Panc1 (cell line): ENCODE data around the gene DKK2. TPM values are rescaled to one million over a fixed set of nuclear protein-coding genes. Genes with fewer than 3 reads are reported as not detected.

ENCODE experiments used
- ATAC-seq: fragments of 200-7000 bp; cut with Tn5 transposase; 2 replicates; pipeline ENCODE4 v1.9.1; 2020; ENCODE audit warnings: mild to moderate bottlenecking, moderate library complexity
- BruUV-seq: library from RNA; stranded (reverse); fragments of 400-500 nt; replicated peaks from 2 replicates; lab custom pipeline; 2021; lab: Mats Ljungman, UMichigan
- CTCF ChIA-PET: fragments of 300-600 bp; sonication (Branson Sonifier 250); formaldehyde crosslinking; loops from one replicate; lab custom pipeline; 2022; ENCODE audit warnings: antibody characterized with exemption; lab: Charles Lee
- POLR2A ChIA-PET: fragments of 300-600 bp; sonication (Branson Sonifier 250); formaldehyde crosslinking; loops from one replicate; lab custom pipeline; 2022; ENCODE audit warnings: antibody characterized with exemption; lab: Charles Lee
- DNase-seq: peaks from one replicate; pipeline ENCODE4 v3.0.0-alpha.2; 2010; ENCODE audit warnings: low read depth, low spot score
- H3K27ac ChIP-seq: 2 replicates; pipeline ENCODE4 v1.5.1; 2011; ENCODE audit warnings: mild to moderate bottlenecking, low read length, inconsistent platforms
- H3K27me3 ChIP-seq: fragments of 200-500 bp; sonication (Bioruptor generic); 2 replicates; pipeline ENCODE4 v1.6.0; 2014; ENCODE audit warnings: low read length, inconsistent platforms; ENCODE audit not compliant: control insufficient read depth, insufficient read depth
- H3K36me3 ChIP-seq: fragments of 200-500 bp; sonication (Bioruptor generic); 2 replicates; pipeline ENCODE4 v1.5.1; 2014; ENCODE audit warnings: inconsistent platforms, mild to moderate bottlenecking, low read length, moderate library complexity; ENCODE audit not compliant: control insufficient read depth, insufficient read depth
- H3K4me1 ChIP-seq: 2 replicates; pipeline ENCODE4 v1.5.1; 2011; ENCODE audit warnings: inconsistent platforms, mild to moderate bottlenecking, low read length, moderate library complexity; ENCODE audit not compliant: control insufficient read depth, insufficient read depth
- H3K4me3 ChIP-seq, 2 experiments: 2 replicates each; pipeline ENCODE4 v1.5.1; 2011 to 2012; ENCODE audit warnings: low read depth in 2 of 2, low read length in 2 of 2, mild to moderate bottlenecking in 2 of 2, inconsistent platforms in 1 of 2, moderate library complexity in 1 of 2
- H3K9me3 ChIP-seq: fragments of 200-500 bp; sonication (Bioruptor generic); 2 replicates; pipeline ENCODE4 v1.5.1; 2014; ENCODE audit warnings: low read depth, mild to moderate bottlenecking, inconsistent platforms, low read length, moderate library complexity; ENCODE audit not compliant: control insufficient read depth, insufficient read depth
- CTCF ChIP-seq: fragments of 450-650 bp; IDR thresholded peaks from 2 replicates; pipeline ENCODE4 v1.5.1; 2017; ENCODE audit warnings: mild to moderate bottlenecking
- POLR2AphosphoS5 ChIP-seq: IDR thresholded peaks from 2 replicates; pipeline ENCODE4 v1.6.1; 2012; ENCODE audit warnings: mild to moderate bottlenecking, low read depth, low read length, moderate library complexity
- REST ChIP-seq, 2 experiments: IDR thresholded peaks; 2 replicates each; pipeline ENCODE4 v1.6.1; 2011 to 2012; ENCODE audit warnings: low read depth in 2 of 2, control low read depth in 1 of 2, low read length in 1 of 2, mild to moderate bottlenecking in 1 of 2, moderate library complexity in 1 of 2; ENCODE audit not compliant: insufficient read depth in 1 of 2
- SIN3A ChIP-seq: IDR thresholded peaks from 2 replicates; pipeline ENCODE4 v1.6.1; 2012; ENCODE audit warnings: low read depth, mild to moderate bottlenecking, low read length, moderate library complexity, borderline replicate concordance; ENCODE audit not compliant: insufficient read depth
- TCF7L2 ChIP-seq: IDR thresholded peaks from 2 replicates; pipeline ENCODE4 v1.6.1; 2011; ENCODE audit warnings: mild to moderate bottlenecking, low read depth, low read length, inconsistent platforms
- in situ Hi-C: cut with HindIII; loops from 2 replicates; pipeline ENCODE4 v1.10.0; 2016; ENCODE audit warnings: low sequenced_read_pairs, low pct_unique_long_range_greater_than_20kb
- intact Hi-C: fragments of 100-400 bp; cut with micrococcal nuclease; formaldehyde crosslinking; loops from one replicate; pipeline ENCODE4 v1.10.0; 2022; ENCODE audit not compliant: unreplicated experiment
- total RNA-seq: library from RNA; stranded (reverse); gene quantifications from one replicate; pipeline ENCODE4 v1.2.1, GENCODE V29; 2021; ENCODE audit not compliant: unreplicated experiment

DKK2 gene
- total RNA-seq, 1 experiment from 2014 or later: not detected

GRCh38 chr4:107072836-107073736, 37.0 kb upstream of the DKK2 start:
- BruUV-seq: no TSS peak

GRCh38 chr4:107071108-107071507, 35.0 kb upstream of the DKK2 start:
- Histone ChIP-seq H3K27me3 (no peaks in the 10 kb centered on the region), H3K9me3 (no peaks in the 10 kb centered on the region), H3K36me3 (no peaks in the 10 kb centered on the region), H3K4me3 (no peak overlapping the region), H3K4me1 (no peaks in the 10 kb centered on the region), H3K27ac (no peak overlapping the region)
- in situ Hi-C loops (no loop called here), intact Hi-C loops (no loop called here)
- CTCF ChIA-PET: no interaction called here
- POLR2A ChIA-PET: no interaction called here
- BruUV-seq: no TSS peak
- DNase-seq: no peak
- ATAC-seq: no peak
- TF ChIP-seq SIN3A: no peak
- TF ChIP-seq REST (IDR thresholded peaks at IDR 0.05; ENCODE audit: insufficient read depth in 1 of 2, low read depth in 2 of 2, low read length in 1 of 2): no peak
- TF ChIP-seq CTCF: no peak
- no peak for TF ChIP-seq TCF7L2
- TF ChIP-seq POLR2AphosphoS5: no peak

More at GRCh38 chr4:107072836-107073736, 37.0 kb upstream of the DKK2 start:
- H3K4me1 ChIP-seq: no peaks in the 10 kb centered on the region
- no peaks in the 10 kb centered on the region for H3K27me3 ChIP-seq
- in situ Hi-C loops (no loop called here), intact Hi-C loops (no loop called here)
- DNase-seq (no peak), ATAC-seq (no peak)
- ChIA-PET CTCF (no interaction called here), POLR2A (no interaction called here)
- no peak overlapping the region for H3K27ac ChIP-seq
- H3K9me3 ChIP-seq: no peaks in the 10 kb centered on the region
- no peak overlapping the region for H3K4me3 ChIP-seq
- TF ChIP-seq CTCF (no peak), SIN3A (no peak), POLR2AphosphoS5 (no peak), TCF7L2 (no peak), REST (IDR thresholded peaks at IDR 0.05; ENCODE audit: insufficient read depth in 1 of 2, low read depth in 2 of 2, low read length in 1 of 2) (no peak)
- no peaks in the 10 kb centered on the region for H3K36me3 ChIP-seq
